SK-N-SH (cell line): Measurements from ENCODE around the gene RNU4-1. TPM values are rescaled to one million over a fixed set of nuclear protein-coding genes. Genes with fewer than 3 reads are reported as not detected.
"Not testable (repeated sequence)": the region's sequence is repeated elsewhere in the genome, so short reads cannot be mapped to it uniquely, and the experiment has no call there.

Source experiments
- CTCF ChIA-PET: fragments of 300-600, 350-600 bp; formaldehyde crosslinking; extraction: SDS; loops from one replicate; lab custom pipeline; 2021; lab: Yijun Ruan, JAX
- POLR2A ChIA-PET: fragments of 350-600 bp; sonication (Branson Sonifier 250); formaldehyde crosslinking; extraction: SDS; loops from one replicate; lab custom pipeline; 2020; ENCODE audit warnings: antibody characterized with exemption, inconsistent platforms; lab: Yijun Ruan, JAX
- DNase-seq: peaks from one replicate; pipeline ENCODE4 v3.0.0; 2012
- H2AFZ ChIP-seq: fragments of 200-600 bp; sonication (generic); 2 replicates; pipeline ENCODE4 v1.8.1; 2016; ENCODE audit warnings: antibody characterized with exemption, mild to moderate bottlenecking, low read depth
- H3F3A ChIP-seq: fragments of 200-600 bp; sonication (generic); replicated peaks from 2 replicates; pipeline ENCODE3; 2016; ENCODE audit warnings: antibody characterized with exemption, mild to moderate bottlenecking; ENCODE audit not compliant: insufficient read depth
- H3K27ac ChIP-seq, 2 experiments: fragments of 200-500 bp in 1 of 2; fragments of 200-600 bp in 1 of 2; sonication (Bioruptor generic) in 1 of 2; sonication (generic), shearing (Covaris generic) in 1 of 2; 2 replicates each; pipeline versions ENCODE4 v1.5.1 to v1.6.1; 2014 to 2016; ENCODE audit warnings: low read depth in 2 of 2, inconsistent platforms in 1 of 2, low read length in 1 of 2, mild to moderate bottlenecking in 1 of 2, mixed read lengths in 1 of 2
- H3K27me3 ChIP-seq: fragments of 200-600 bp; sonication (generic), shearing (Covaris generic); 2 replicates; pipeline ENCODE4 v1.6.1; 2016; ENCODE audit warnings: mixed run types; ENCODE audit not compliant: insufficient read depth
- H3K36me3 ChIP-seq, 2 experiments: fragments of 200-500 bp in 1 of 2; fragments of 200-600 bp in 1 of 2; sonication (Bioruptor generic) in 1 of 2; sonication (generic) in 1 of 2; replicated peaks in 1 of 2; 2 replicates each; pipeline versions ENCODE3 to v1.5.1; 2014 to 2016; ENCODE audit warnings: low read length in 1 of 2, mild to moderate bottlenecking in 1 of 2; ENCODE audit not compliant: insufficient read depth in 2 of 2, control insufficient read depth in 1 of 2
- H3K4me1 ChIP-seq, 2 experiments: fragments of 200-500 bp in 1 of 2; fragments of 200-600 bp in 1 of 2; sonication (Bioruptor generic) in 1 of 2; sonication (generic), shearing (Covaris generic) in 1 of 2; 2 replicates each; pipeline versions ENCODE4 v1.5.1 to v1.6.1; 2014 to 2016; ENCODE audit warnings: low read depth in 1 of 2, low read length in 1 of 2, mixed run types in 1 of 2; ENCODE audit not compliant: insufficient read depth in 2 of 2, control insufficient read depth in 1 of 2
- H3K4me2 ChIP-seq: fragments of 200-600 bp; sonication (generic), shearing (Covaris generic); 2 replicates; pipeline ENCODE4 v1.6.1; 2017; ENCODE audit warnings: mixed run types
- H3K4me3 ChIP-seq, 2 experiments: fragments of 200-500 bp in 1 of 2; fragments of 200-600 bp in 1 of 2; sonication (Bioruptor generic) in 1 of 2; sonication (generic), shearing (Covaris generic) in 1 of 2; 2 replicates each; pipeline versions ENCODE4 v1.5.1 to v1.8.1; 2014 to 2016; ENCODE audit warnings: low read depth in 2 of 2, inconsistent platforms in 1 of 2, low read length in 1 of 2, mild to moderate bottlenecking in 1 of 2, mixed read lengths in 1 of 2, moderate library complexity in 1 of 2
- H3K79me2 ChIP-seq: fragments of 200-600 bp; sonication (generic); 2 replicates; pipeline ENCODE4 v1.8.1; 2017; ENCODE audit warnings: mild to moderate bottlenecking; ENCODE audit not compliant: insufficient read depth
- H3K9ac ChIP-seq: fragments of 200-600 bp; sonication (generic); 2 replicates; pipeline ENCODE4 v1.6.1; 2017; ENCODE audit warnings: mixed run types
- H3K9me2 ChIP-seq: fragments of 200-600 bp; sonication (generic); 2 replicates; pipeline ENCODE4 v1.6.1; 2017; ENCODE audit warnings: mixed run types
- H3K9me3 ChIP-seq: fragments of 200-600 bp; sonication (generic); 2 replicates; pipeline ENCODE4 v1.6.1; 2017; ENCODE audit warnings: mixed run types, mild to moderate bottlenecking, moderate library complexity
- H4K20me1 ChIP-seq: fragments of 200-600 bp; sonication (generic); 2 replicates; pipeline ENCODE4 v1.6.1; 2017; ENCODE audit warnings: mild to moderate bottlenecking, mixed run types; ENCODE audit not compliant: insufficient read depth
- EP300 ChIP-seq, 2 experiments: IDR thresholded peaks; 2 replicates each; pipeline versions ENCODE4 v1.4.0 to v1.6.1; 2012; ENCODE audit warnings: borderline replicate concordance in 1 of 2, low read depth in 1 of 2, low read length in 1 of 2
- EZH2phosphoT487 ChIP-seq: fragments of 200-600 bp; sonication (generic); IDR thresholded peaks from 2 replicates; pipeline ENCODE4 v1.6.1; 2017; ENCODE audit warnings: low read depth, mixed run types, mild to moderate bottlenecking, antibody characterized with exemption, moderate library complexity, borderline replicate concordance
- WGBS: methylation state at CpG from one replicate; pipeline ENCODE4 v1.1.6; 2017; ENCODE audit warnings: low lambda C conversion rate; 5-methylcytosine and 5-hydroxymethylcytosine counted together
- polyA plus RNA-seq, 3 experiments: library from polyadenylated mRNA; depleted of rRNA; stranded (reverse); fragments of >200 nt; gene quantifications; 2 replicates each; pipeline ENCODE4 v1.2.3, GENCODE V29; 2012
- small RNA-seq, 7 experiments: library from RNA; depleted of rRNA; stranded (forward); fragments of <200 nt; gene quantifications; one replicate each; pipeline ENCODE3, GENCODE V24; 2012
- TF ChIP-seq, protein P1 (sequence below): fragments of 150-350 bp; IDR thresholded peaks from 2 replicates; pipeline ENCODE4 v1.6.1; 2016; ENCODE audit warnings: mild to moderate bottlenecking, low read depth, low read length

RNU4-1 gene
- polyA plus RNA-seq, 1 of the 3 experiments (the other 2 are of a cell fraction): not detected

DNA sequence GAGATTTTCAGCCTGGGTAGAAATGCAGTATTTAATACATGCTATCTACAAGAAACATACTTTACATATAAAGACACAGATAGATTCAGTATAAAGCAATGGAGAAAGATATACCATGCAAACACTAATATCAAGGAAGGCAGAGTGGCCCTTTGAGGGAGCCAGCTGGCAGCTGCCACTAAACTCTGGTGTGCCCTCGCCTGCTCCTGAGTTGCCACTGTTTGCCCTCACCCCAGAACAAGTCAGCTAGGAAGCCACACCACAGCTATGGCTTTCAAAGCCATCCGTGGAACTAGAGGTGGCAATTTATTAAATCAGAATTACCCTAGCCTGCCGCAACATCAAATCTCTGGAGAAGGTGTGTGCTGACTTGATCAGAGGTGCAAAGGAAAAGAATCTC lies 45.9 kb downstream of the RNU4-1 start:
- Histone ChIP-seq H3K27me3 (no peaks in the 10 kb centered on the region), H3K79me2 (peaks cover 98% of the 10 kb centered on the region), H3K36me3 (peaks cover 0 to 14% of the 10 kb centered on the region in 2 experiments), H3K4me1 (peaks cover 17 to 56% of the 10 kb centered on the region in 2 experiments), H4K20me1 (peaks cover 74% of the 10 kb centered on the region), H3K27ac (peak overlapping the region; percentile 56 to 93; a peak in 3 of 4 replicates), H3K4me2 (peak overlapping the region; percentile 63), H3F3A (peaks cover 48% of the 10 kb centered on the region), H3K9me2 (no peaks in the 10 kb centered on the region), H3K9me3 (no peaks in the 10 kb centered on the region), H3K4me3 (peak overlapping the region in 1 of 2 experiments; percentile 32; a peak in 1 of 4 replicates), H3K9ac (peak overlapping the region; percentile 25; the same call in 1 of the 2 replicates), H2AFZ (no peak overlapping the region)
- ChIA-PET CTCF (interaction anchor here (0.7 to 3.1 kb wide), 6 partner anchors 9 to 19 kb away, joined by 3 to 17 read pairs (median 6); partner anchors contain the start of gene PXN), POLR2A (interaction anchor here (0.6 to 0.7 kb wide), 2 partner anchors 41 to 142 kb away, joined by 3 to 4 read pairs; no protein-coding TSS in a partner anchor)
- 50% methylated on average over 3 of the region's 3 CpGs for WGBS
- no peak for DNase-seq
- TF ChIP-seq EZH2phosphoT487: no peak
- TF ChIP-seq, protein P1, sequence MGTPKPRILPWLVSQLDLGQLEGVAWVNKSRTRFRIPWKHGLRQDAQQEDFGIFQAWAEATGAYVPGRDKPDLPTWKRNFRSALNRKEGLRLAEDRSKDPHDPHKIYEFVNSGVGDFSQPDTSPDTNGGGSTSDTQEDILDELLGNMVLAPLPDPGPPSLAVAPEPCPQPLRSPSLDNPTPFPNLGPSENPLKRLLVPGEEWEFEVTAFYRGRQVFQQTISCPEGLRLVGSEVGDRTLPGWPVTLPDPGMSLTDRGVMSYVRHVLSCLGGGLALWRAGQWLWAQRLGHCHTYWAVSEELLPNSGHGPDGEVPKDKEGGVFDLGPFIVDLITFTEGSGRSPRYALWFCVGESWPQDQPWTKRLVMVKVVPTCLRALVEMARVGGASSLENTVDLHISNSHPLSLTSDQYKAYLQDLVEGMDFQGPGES: no peak
- TF ChIP-seq EP300 (IDR thresholded peaks at IDR 0.05; ENCODE audit: borderline replicate concordance in 1 of 2, low read depth in 1 of 2, low read length in 1 of 2): no peak

DNA sequence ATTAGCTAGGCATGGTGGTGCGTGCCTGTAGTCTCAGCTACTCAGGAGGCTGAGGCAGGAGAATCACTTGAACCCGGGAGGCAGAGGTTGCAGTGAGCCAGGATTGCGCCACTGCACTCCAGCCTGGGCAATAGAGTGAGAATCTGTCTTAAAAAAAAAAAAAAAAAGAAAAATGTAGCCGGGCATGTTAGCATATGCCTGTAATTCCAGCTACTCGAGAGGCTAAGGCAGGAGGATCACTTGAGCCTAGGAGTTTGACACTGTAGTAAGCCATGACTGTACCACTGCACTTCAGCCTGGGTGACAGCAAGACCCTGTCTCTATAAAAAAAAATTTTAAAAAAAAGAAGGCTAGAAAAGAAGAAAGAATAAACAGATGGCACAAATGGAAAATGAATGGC lies 46.3 kb downstream of the RNU4-1 start:
- peak overlapping the region; percentile 56 to 93; a peak in 3 of 4 replicates for H3K27ac ChIP-seq
- WGBS: 78% methylated on average over 5 of the region's 5 CpGs
- peaks cover 98% of the 10 kb centered on the region for H3K79me2 ChIP-seq
- not testable (repeated sequence) for H2AFZ ChIP-seq, H3K9me3 ChIP-seq, DNase-seq, H3K4me3 ChIP-seq, H3K9me2 ChIP-seq, H3K27me3 ChIP-seq
- peaks cover 74% of the 10 kb centered on the region for H4K20me1 ChIP-seq
- ChIA-PET CTCF (interaction anchor here (1.7 kb wide), 1 partner anchor 8 kb away, joined by 4 read pairs; no protein-coding TSS in a partner anchor), POLR2A (interaction anchor here (0.6 kb wide), 1 partner anchor 141 kb away, joined by 4 read pairs; no protein-coding TSS in a partner anchor)
- H3K4me1 ChIP-seq: peaks cover 17 to 56% of the 10 kb centered on the region in 2 experiments
- peak overlapping the region; percentile 63 for H3K4me2 ChIP-seq
- peak overlapping the region; percentile 25; the same call in 1 of the 2 replicates for H3K9ac ChIP-seq
- H3K36me3 ChIP-seq: peaks cover 0 to 10% of the 10 kb centered on the region in 2 experiments
- peaks cover 50% of the 10 kb centered on the region for H3F3A ChIP-seq

Small RNAs within 50 kb of the gene (small RNA-seq; reads per million reads assigned to genes)
- 7.5 to 85.1 (median 18.5) reads per million in 7 experiments for gene RNU4-1
- gene RNU4-2: 24.1 to 582 (median 58.4) reads per million in 7 experiments
- 0 reads per million in 7 experiments for gene RNU6-1088P

Other genes starting within 250 kb of the RNU4-1 start
- gene RAB35, start 176.5 kb downstream of the RNU4-1 start, polyA plus RNA-seq (2012; rRNA removed): 41.8 and 45.3 TPM in 2 replicates
- 41.2 and 54.4 TPM in 2 replicates for gene GCN1, start 98.5 kb downstream of the RNU4-1 start, polyA plus RNA-seq (2012; rRNA removed)
- gene RPLP0, start 92.1 kb downstream of the RNU4-1 start, polyA plus RNA-seq (2012; rRNA removed): 5,975 and 6,606 TPM in 2 replicates
- gene PXN, start 27.5 kb downstream of the RNU4-1 start, polyA plus RNA-seq (2012; rRNA removed): 63.0 and 89.0 TPM in 2 replicates
- not detected in 2 replicates for gene RNU4-2, start 1.3 kb downstream of the RNU4-1 start, polyA plus RNA-seq (2012; rRNA removed)
- gene SIRT4, start 9.1 kb upstream of the RNU4-1 start, polyA plus RNA-seq (2012; rRNA removed): 1.1 and 1.4 TPM in 2 replicates
- gene PLA2G1B, start 34.5 kb upstream of the RNU4-1 start, polyA plus RNA-seq (2012; rRNA removed): not detected in 2 replicates
- 1.3 and 1.7 TPM in 2 replicates for gene MSI1, start 75.9 kb upstream of the RNU4-1 start, polyA plus RNA-seq (2012; rRNA removed)
- 1,149 and 1,199 TPM in 2 replicates for gene COX6A1, start 144.9 kb upstream of the RNU4-1 start, polyA plus RNA-seq (2012; rRNA removed)
- gene TRIAP1, start 153.1 kb upstream of the RNU4-1 start, polyA plus RNA-seq (2012; rRNA removed): 34.1 and 48.2 TPM in 2 replicates
- gene GATC, start 153.2 kb upstream of the RNU4-1 start, polyA plus RNA-seq (2012; rRNA removed): 10.6 and 12.4 TPM in 2 replicates
- gene SRSF9, start 176.5 kb upstream of the RNU4-1 start, polyA plus RNA-seq (2012; rRNA removed): 164 and 210 TPM in 2 replicates
- 596 and 607 TPM in 2 replicates for gene DYNLL1, start 202.9 kb upstream of the RNU4-1 start, polyA plus RNA-seq (2012; rRNA removed)
- 28.0 and 39.0 TPM in 2 replicates for gene COQ5, start 235.9 kb upstream of the RNU4-1 start, polyA plus RNA-seq (2012; rRNA removed)
- 118 and 122 TPM in 2 replicates for gene RNF10, start 241.1 kb upstream of the RNU4-1 start, polyA plus RNA-seq (2012; rRNA removed)